ENCODE data around the gene AMN1.
A peak's percentile ranks its signal among the peaks of the same experiment; 100 is the strongest.
"Not testable (repeated sequence)": the region's sequence is repeated elsewhere in the genome, so short reads cannot be mapped to it uniquely, and the experiment has no call there.

AMN1 gene

GRCh38 chr12:31732926-31733548 lies 4.2 kb upstream of the AMN1 start:
- DNase-seq, result no peak

DNA sequence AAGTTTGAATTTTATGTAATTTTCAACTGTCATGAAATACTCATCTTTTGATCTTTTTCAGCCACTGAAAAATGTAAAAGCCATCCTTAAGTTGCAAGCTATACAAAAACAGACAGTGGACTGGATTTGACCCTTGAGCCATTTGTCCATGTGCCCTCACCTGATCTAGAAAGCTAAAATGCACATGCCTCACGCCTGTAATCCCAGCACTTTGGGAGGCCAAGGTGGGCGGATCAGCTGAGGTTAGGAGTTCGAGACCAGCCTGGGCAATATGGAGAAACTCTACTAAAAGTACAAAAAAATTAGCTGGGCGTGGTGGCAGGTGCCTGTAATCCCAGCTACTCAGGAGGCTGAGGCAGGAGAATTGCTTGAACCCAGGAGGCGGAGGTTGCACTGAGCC lies 2.4 kb upstream of the AMN1 start:
- not testable (repeated sequence) for DNase-seq

DNA sequence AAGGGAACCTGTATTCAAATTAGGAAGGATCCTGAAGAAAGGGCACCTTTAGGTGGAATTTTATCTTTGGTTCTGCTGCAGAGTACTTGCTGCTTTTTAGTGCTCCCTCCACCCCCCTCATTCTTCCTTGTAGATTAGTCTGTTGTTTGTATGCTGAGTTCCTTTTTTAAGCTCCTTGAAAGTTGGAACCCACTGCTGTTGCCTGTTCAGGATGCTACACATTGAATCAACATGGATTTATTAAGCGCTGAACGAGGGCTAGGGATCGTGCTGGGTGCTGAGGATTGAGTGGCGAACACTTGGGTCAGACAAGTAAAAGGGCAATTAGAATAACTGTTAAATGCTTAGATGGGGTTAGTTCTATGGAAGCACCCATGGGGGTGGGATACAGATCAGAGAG lies 884 bp upstream of the AMN1 start:
- DNase-seq, result no peak

DNA sequence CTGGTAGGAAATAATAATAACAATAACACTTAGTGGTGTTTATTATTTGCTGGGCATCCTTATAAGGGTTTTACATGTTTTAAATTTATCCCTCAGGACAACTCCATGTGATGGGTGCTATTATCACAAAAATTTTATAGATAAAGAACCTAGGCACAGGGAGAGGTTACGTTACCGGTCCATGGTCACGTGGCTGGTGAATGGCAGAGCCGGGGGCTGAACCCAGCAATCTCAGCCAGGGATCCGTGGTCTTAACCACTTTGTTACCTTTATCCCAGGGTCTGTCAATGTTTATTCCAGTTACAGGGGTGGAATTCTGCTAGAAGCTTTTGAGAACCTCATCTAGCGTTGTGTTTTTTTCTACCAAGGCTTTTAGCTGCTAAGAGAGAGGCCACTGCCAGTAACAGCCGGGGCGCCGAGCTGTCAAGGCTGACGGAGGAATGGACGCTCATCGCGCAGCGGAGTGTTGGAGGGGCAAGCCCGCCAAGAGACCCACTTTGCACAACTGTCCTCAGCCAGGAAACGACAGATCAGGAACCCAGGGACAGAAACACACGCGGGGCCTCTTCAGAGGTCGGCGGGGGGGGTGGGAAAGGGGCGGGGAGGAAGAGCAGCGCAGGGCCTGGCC lies 418 bp downstream of the AMN1 start:
- peak; percentile 78 for DNase-seq

GRCh38 chr12:31727192-31727591 lies 1.6 kb downstream of the AMN1 start:
- no peak for DNase-seq

GRCh38 chr12:31726575-31726974 lies 2.2 kb downstream of the AMN1 start:
- DNase-seq, result no peak

DNA sequence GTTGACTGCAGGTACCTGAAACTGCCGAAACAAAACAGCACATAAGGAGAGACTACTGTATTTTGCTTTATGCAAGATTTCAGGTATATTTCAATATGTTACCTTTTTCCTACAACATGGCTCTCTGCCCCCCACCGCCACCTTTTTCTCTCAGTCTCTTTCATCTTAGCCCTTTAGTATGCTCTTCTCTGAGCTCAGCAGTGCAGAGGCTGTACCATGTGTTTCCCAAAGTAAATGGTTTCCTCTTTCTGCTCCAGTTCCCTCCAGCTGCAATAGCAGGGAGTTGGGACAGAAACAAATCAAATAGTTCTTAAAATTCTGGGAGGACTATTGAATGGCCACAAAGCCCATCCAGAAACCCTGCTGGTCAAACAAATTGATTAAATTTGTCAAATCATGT lies 4.3 kb downstream of the AMN1 start:
- no peak for DNase-seq

GRCh38 chr12:31722580-31722979 lies 6.2 kb downstream of the AMN1 start:
- DNase-seq, result no peak

DNA sequence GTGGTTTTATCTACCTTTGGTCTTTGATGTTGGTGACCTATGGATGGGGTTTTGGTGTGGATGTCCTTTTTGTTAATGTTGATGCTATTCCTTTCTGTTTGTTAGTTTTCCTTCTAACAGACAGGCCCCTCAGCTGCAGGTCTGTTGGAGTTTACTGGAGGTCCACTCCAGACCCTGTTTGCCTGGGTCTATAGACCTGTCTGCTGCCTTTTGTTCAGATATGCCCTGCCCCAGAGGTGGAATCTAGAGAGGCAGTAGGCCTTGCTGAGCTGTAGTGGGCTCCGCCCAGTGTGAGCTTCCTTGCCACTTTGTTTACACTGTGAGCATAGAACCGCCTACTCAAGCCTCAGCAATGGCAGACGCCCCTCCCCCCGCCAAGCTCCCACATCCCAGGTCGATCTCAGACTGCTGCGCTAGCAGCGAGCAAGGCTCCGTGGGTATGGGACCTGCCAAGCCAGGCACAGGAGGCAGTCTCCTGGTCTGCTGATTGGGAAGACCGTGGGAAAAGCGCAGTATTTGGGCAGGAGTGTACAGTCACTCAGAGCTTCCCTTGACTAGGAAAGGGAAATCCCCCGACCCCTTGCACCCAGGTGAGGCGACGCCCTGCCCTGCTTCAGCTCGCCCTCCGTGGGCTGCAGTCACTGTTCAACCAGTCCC lies 10.2 kb downstream of the AMN1 start:
- DNase-seq, result not testable (repeated sequence)

DNA sequence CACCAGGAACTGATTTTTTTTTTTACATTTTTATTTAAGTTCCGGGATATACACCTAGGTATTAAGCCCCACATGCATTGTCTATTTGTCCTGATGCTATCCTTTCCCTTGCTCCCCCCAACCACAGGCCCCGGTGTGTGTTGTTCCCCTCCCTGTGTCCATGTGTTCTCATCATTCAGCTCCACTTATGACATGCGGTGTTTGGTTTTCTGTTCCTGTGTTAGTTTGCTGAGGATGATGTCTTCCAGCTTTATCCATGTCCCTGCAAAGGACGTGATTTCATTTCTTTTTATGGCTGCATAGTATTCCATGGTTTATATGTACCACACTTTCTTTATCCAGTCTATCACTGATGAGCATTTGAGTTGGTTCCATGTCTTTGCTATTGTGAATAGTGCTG lies 11.8 kb downstream of the AMN1 start:
- DNase-seq, result not testable (repeated sequence)

DNA sequence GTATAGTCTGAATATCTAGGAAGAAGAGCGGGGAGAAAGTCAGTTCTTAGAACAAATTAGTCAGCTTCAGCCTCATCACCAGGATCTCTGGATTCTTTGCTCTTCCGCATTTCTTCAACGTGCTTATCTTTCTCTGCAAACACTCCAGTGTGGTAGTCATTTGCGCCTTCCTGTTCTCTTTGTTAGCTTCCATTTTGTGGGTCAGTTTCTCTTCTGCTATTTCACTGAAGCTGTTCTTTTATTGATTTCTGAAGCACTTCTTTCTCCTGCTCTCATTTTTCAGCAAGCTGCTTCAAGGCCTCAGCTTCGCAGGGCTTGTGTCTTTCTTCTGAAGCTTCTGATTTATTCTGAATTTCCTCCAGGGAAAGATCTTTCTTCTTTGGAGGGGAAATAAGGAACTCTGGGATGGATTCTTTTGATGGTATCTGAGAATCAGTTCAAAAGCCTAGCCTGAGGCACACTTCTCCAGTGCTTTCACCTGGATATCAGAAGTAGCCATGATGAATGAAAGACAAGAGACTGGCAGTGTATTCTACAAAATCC lies 13.5 kb downstream of the AMN1 start:
- DNase-seq, result peak; percentile 21

GRCh38 chr12:31714406-31715271 lies 14.2 kb downstream of the AMN1 start:
- DNase-seq, result no peak

DNA sequence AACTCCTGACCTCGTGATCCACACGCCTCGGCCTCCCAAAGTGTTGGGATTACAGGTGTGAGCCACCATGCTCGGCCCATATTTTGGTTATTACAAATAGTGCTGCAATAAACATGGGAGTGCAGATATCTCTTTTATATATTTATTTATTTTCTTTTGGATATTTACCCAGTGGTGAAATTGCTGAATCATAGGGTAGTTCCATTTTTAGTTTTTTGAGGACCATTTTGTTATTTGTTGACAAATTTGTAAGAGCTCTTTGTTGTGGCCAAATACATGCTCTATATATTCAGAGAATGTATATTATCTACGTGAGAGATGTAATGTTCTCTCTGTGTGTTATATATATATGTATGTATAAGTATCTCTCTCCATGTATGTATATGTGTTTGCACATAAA lies 15.9 kb downstream of the AMN1 start:
- no peak for DNase-seq

- no peak for DNase-seq
Observed at GRCh38 chr12:31710021-31710818, 18.6 kb downstream of the AMN1 start.

- DNase-seq, result not testable (repeated sequence)
Observed at GRCh38 chr12:31708118-31708517, 20.7 kb downstream of the AMN1 start.

GRCh38 chr12:31705621-31706020 lies 23.2 kb downstream of the AMN1 start:
- no peak for DNase-seq

DNA sequence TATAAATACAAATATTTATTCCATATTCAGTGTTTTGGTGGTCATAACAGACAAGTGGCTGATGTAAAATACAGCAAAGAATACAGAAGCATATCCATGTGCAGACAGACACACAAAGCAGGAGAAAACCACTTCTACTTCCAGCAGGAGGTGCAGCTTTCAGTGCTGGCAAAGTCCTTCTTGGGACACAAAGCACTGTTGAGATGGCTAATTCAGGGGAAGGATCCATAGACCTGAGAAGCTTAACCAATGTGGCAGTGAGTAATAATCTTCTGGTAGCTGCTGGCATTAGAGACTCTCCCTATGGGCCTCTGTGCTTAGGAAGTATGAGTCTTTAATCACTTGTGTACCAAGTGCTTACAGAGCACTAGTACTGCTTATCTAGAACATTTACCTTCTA lies 26.8 kb downstream of the AMN1 start:
- DNase-seq, result peak; percentile 2

DNA sequence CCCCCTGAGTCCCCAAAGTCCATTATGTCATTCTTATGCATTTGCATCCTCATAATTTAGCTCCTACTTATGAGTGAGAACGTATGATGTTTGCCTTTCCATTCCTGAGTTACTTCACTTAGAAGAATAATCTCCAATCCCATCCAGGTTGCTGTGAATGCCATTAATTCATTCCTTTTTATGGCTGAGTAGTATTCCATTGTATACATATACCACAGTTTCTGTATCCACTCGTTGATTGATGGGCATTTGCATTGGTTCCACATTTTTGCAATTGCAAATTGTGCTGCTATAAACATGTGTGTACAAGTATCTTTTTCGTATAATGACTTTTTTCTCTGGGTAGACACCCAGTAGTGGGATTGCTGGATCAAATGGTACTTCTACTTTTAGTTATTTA lies 38.9 kb downstream of the AMN1 start:
- not testable (repeated sequence) for DNase-seq

DNA sequence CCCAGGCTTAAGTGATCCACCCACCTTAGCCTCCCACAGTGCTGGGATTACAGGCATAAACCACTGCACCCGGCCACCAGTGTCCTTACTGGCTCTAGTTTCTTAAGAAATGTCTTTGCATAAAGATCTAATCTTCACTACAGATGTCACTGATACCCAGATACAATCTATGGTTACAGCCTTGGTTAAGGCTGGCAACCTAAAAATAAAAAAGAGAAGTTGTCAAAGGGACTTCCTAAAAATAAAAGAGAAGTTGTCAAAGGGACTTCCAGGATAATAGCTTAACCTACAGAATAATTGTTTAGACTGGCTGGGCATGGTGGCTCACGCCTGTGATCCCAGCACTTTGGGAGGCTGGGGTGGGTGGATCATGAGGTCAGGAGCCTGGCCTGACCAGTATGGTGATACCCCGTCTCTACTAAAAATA lies 41.7 kb downstream of the AMN1 start:
- no peak for DNase-seq

DNA sequence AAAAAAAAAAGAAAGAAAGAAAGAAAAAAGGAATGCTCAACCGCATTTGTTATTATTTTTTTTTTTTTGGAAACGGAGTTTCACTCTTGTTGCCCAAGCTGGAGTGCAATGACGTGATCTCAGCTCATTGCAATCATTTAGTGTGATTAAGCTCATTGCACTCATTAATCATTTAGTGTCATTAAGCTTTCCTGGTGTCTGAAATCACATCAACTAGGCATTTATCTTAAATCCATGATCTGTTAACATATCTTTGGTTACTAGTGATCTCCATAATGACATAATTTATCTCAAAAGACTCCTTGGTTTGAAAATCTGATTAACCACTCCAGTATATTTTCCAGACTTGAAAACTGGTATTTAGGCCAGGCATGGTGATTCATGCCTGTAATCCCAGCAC lies 43.0 kb downstream of the AMN1 start:
- DNase-seq, result no peak

GRCh38 chr12:31682136-31682962 lies 46.5 kb downstream of the AMN1 start:
- DNase-seq, result peak; percentile 19

All from midbrain (tissue), 1 donor.